Cardiac muscle cell (in vitro differentiated cells and primary cell): ENCODE measurements around the gene PDIA4. TPM values are rescaled to one million over a fixed set of nuclear protein-coding genes. Genes with fewer than 3 reads are reported as not detected.

ENCODE experiments used
- DNase-seq, 2 donors: peaks; one replicate each; pipeline versions ENCODE4 v3.0.0 to v3.0.0-alpha.2; 2010 to 2017; ENCODE audit warnings: low read depth in 1 of 2, low spot score in 1 of 2
- H3K27ac ChIP-seq: fragments of 200-600 bp; sonication (generic); 2 replicates; pipeline ENCODE4 v1.5.1; 2016
- H3K27me3 ChIP-seq: fragments of 200-600 bp; sonication (generic); 2 replicates; pipeline ENCODE4 v1.6.0; 2016; ENCODE audit warnings: control low read depth
- H3K36me3 ChIP-seq: fragments of 200-600 bp; sonication (generic); 2 replicates; pipeline ENCODE4 v1.5.1; 2016; ENCODE audit warnings: control low read depth
- H3K4me1 ChIP-seq: fragments of 200-600 bp; sonication (generic); 2 replicates; pipeline ENCODE4 v1.8.1; 2017; ENCODE audit warnings: low read depth, mild to moderate bottlenecking, mixed run types
- H3K4me3 ChIP-seq: fragments of 200-600 bp; sonication (generic); 2 replicates; pipeline ENCODE4 v1.5.1; 2016; ENCODE audit warnings: mild to moderate bottlenecking
- H3K9me3 ChIP-seq: fragments of 200-600 bp; sonication (generic); 2 replicates; pipeline ENCODE4 v1.5.1; 2017; ENCODE audit warnings: low read depth, mild to moderate bottlenecking, control low read depth
- CTCF ChIP-seq: IDR thresholded peaks from 2 replicates; pipeline ENCODE4 v1.5.1; 2012; ENCODE audit warnings: low read depth, mild to moderate bottlenecking, low read length
- polyA plus RNA-seq: library from polyadenylated mRNA; unstranded; fragments of >200 nt; fragmentation: Nextera tagmentation; extraction: Ambion mirVana; gene quantifications from 2 replicates; pipeline ENCODE4 v1.2.1, GENCODE V29; 2016
- total RNA-seq: library from RNA; depleted of rRNA; stranded (reverse); fragments of >200 nt; gene quantifications from 2 replicates; pipeline ENCODE4 v1.2.3, GENCODE V29; 2016

PDIA4 gene
- total and polyA plus RNA-seq, 2 experiments from 2014 or later = 150 to 367 TPM

DNA sequence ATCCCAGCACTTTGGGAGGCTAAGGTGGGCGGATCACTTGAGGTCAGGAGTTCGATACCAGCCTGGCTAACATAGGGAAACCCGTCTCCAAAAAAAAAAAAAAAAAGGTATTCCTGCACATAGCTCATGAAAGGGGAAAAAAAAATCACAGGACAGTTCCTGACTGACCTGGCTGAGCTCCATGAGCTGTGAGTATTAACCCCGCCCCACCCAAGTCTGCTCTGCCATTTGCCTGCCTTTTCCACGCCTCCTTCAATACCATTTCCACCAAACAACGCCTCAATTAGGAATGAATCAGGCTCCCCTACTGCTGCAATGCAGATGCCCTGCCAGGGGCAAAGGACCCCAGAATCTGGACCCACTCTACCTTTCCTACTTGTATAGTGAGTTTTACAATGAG, 55.0 kb downstream of the PDIA4 start:
- no peaks in the 10 kb centered on the region for H3K27me3 ChIP-seq
- H3K9me3 ChIP-seq = no peaks in the 10 kb centered on the region
- no peak for DNase-seq
- no peak for TF ChIP-seq CTCF
- no peaks in the 10 kb centered on the region for H3K4me1 ChIP-seq
- no peak overlapping the region for H3K4me3 ChIP-seq
- no peaks in the 10 kb centered on the region for H3K36me3 ChIP-seq
- H3K27ac ChIP-seq = no peak overlapping the region

DNA sequence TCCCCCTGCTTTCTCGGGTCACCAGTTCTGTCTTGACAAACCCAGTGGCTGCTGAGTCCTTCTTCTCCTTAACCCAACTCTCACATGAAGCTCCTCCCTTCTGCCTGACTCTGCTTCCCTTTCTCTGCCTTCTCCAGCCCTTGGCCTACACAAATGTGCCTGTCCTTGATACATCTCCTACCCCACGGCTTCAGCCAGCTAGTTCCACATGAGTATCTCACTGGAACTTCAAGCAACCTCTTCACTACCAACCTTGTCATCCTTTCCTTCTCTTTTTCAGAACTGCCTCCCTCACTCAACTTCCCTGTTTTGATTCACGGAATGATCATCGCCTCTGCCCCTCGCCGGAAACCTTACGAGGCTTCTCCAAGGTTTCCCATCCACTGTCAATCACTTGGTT, 55.9 kb downstream of the PDIA4 start:
- Histone ChIP-seq H3K27me3 (no peaks in the 10 kb centered on the region), H3K4me1 (no peaks in the 10 kb centered on the region), H3K9me3 (no peaks in the 10 kb centered on the region), H3K36me3 (no peaks in the 10 kb centered on the region), H3K27ac (no peak overlapping the region), H3K4me3 (no peak overlapping the region)
- no peak for TF ChIP-seq CTCF
- no peak for DNase-seq

DNA sequence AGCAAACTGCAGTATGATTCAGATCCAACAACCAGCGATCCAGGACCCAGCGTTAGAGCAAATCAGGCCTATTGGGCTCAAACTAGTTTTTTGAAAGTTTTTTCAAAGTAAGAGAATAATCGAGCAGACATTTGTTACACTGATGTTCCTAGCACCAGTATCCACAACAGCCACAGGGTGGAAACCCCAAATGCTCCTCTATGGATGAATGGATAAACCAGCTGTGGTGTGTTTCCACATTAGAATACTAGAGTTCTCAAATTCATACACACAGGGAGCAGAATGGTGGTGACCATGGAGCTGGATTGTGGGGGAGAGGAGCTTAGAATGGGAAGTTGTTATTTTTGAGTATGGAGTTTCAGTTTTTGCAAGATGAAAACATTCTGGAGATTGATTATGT, 60.7 kb downstream of the PDIA4 start:
- H3K9me3 ChIP-seq = no peaks in the 10 kb centered on the region
- TF ChIP-seq CTCF = no peak
- no peak overlapping the region for H3K27ac ChIP-seq
- H3K4me3 ChIP-seq = no peak overlapping the region
- H3K36me3 ChIP-seq = no peaks in the 10 kb centered on the region
- DNase-seq = no peak
- no peaks in the 10 kb centered on the region for H3K27me3 ChIP-seq
- no peaks in the 10 kb centered on the region for H3K4me1 ChIP-seq

DNA sequence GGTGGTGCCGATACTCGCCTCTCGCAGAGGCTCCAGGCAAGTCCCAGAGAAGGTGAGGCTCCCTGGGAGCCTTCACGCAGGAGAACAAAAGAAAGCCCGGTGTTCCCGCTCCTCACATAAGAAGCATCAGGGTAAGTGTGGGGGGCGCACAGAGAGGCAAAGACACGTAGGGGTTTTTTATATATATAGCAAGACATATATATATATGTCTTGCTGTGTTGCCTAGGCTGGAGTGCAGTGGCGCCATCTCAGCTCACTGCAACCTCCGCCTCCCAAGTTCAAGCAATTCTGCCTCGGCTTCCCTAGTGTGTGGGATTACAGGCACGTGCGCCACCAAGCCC, 61.3 kb downstream of the PDIA4 start:
- DNase-seq = no peak
- Histone ChIP-seq H3K36me3 (no peaks in the 10 kb centered on the region), H3K4me3 (no peak overlapping the region), H3K9me3 (no peaks in the 10 kb centered on the region), H3K4me1 (no peaks in the 10 kb centered on the region), H3K27ac (no peak overlapping the region), H3K27me3 (no peaks in the 10 kb centered on the region)
- TF ChIP-seq CTCF = no peak

DNA sequence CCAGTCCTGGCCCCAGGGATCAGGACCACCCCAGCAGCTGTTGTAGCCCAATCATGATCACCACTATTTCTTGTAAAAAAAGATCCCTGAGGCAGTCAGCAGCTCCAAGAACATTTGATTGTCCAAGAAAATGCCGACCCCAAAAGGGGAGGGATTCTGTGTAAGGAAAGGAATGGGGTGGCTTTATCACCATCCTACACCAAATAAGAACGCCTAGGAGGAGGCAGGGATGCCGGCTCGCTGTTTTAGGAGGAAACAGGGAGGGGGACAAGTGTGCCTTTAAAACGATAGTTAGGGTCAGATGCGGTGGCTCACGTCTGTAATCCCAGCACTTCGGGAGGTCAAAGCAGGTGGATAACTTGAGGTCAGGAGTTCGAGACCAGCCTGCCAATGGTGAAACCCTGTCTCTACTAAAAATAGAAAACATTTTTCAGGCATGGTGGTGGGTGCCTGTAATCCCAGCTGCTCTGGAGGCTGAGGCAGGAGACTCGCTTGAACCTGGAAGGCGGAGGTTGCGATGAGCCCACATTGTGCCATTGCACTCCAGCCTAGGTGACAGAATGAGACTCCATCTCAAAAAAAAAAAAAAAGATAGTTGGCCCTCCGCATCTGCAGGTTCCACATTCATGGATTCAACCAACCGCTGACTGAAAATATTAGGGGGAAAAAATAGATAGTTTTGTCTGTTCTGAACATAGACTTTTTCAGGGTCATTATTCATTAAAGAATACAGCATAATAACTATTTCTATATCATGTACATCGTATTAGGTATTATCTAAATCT, 63.6 kb downstream of the PDIA4 start:
- Histone ChIP-seq H3K36me3 (no peaks in the 10 kb centered on the region), H3K4me3 (no peak overlapping the region), H3K27me3 (no peaks in the 10 kb centered on the region), H3K4me1 (no peaks in the 10 kb centered on the region), H3K9me3 (no peaks in the 10 kb centered on the region), H3K27ac (peak overlapping the region; percentile 19)
- peak in 1 of 2 donors; percentile 14 for DNase-seq
- no peak for TF ChIP-seq CTCF
